AG04450 (cell line): ENCODE results near the gene ZBTB20. TPM values are rescaled to one million over a fixed set of nuclear protein-coding genes. Genes with fewer than 3 reads are reported as not detected.

Experiments used
- CTCF ChIA-PET: fragments of 300-600, 350-600 bp; formaldehyde crosslinking; extraction: SDS; loops from one replicate; lab custom pipeline; 2022; ENCODE audit warnings: antibody characterized with exemption, inconsistent platforms; lab: Charles Lee
- POLR2A ChIA-PET: fragments of 350-600 bp; formaldehyde crosslinking; extraction: SDS; loops from one replicate; lab custom pipeline; 2021; ENCODE audit warnings: antibody characterized with exemption, inconsistent platforms; lab: Yijun Ruan, JAX
- DNase-seq: peaks from one replicate; pipeline ENCODE4 v3.0.0-alpha.2; 2011; ENCODE audit warnings: low read depth, low spot score
- H3K27ac ChIP-seq: one replicate; pipeline ENCODE4 v1.5.1; 2012; ENCODE audit warnings: low read depth, low read length, control low read depth
- H3K27me3 ChIP-seq: one replicate; pipeline ENCODE4 v1.6.0; 2012; ENCODE audit warnings: low read length; ENCODE audit not compliant: control insufficient read depth, insufficient read depth
- H3K4me3 ChIP-seq: 2 replicates; pipeline ENCODE4 v1.5.1; 2011; ENCODE audit warnings: mild to moderate bottlenecking, low read depth, low read length, control low read depth
- H3K9me3 ChIP-seq: 2 replicates; pipeline ENCODE4 v1.5.1; 2012; ENCODE audit warnings: low read length; ENCODE audit not compliant: control insufficient read depth, insufficient read depth
- CTCF ChIP-seq: IDR thresholded peaks from 2 replicates; pipeline ENCODE4 v1.5.1; 2011; ENCODE audit warnings: low read depth, low read length, control low read depth, inconsistent platforms
- polyA plus RNA-seq: library from polyadenylated mRNA; depleted of rRNA; stranded (reverse); fragments of >200 nt; gene quantifications from 2 replicates; pipeline ENCODE4 v1.2.3, GENCODE V29; 2011

The ZBTB20 gene
- polyA plus RNA-seq, 1 experiment: 3.0 TPM

GRCh38 chr3:114624571-114625181 is 522.4 kb downstream of the ZBTB20 start:
- Histone ChIP-seq H3K9me3 (no peaks in the 10 kb centered on the region), H3K27me3 (no peaks in the 10 kb centered on the region), H3K27ac (peak overlapping the region; percentile 99), H3K4me3 (peak overlapping the region; percentile 67)
- CTCF ChIA-PET: interaction anchor here (0.6 kb wide), 1 partner anchor 97 kb away, joined by 5 read pairs; no protein-coding TSS in a partner anchor
- DNase-seq: peak; percentile 92
- 0 out of 2 replicates have a peak, but pooled peaks have one; percentile 1 for TF ChIP-seq CTCF
- POLR2A ChIA-PET: interaction anchor here (1.7 kb wide), 1 partner anchor 16 kb away, joined by 12 read pairs; no protein-coding TSS in a partner anchor

GRCh38 chr3:114624047-114624445 is 523.0 kb downstream of the ZBTB20 start:
- peak overlapping the region; percentile 67 for H3K4me3 ChIP-seq
- no peaks in the 10 kb centered on the region for H3K27me3 ChIP-seq
- H3K27ac ChIP-seq: peak overlapping the region; percentile 99
- peak; percentile 41 for DNase-seq
- TF ChIP-seq CTCF: no peak
- no peaks in the 10 kb centered on the region for H3K9me3 ChIP-seq
- POLR2A ChIA-PET: interaction anchor here (0.7 to 1.7 kb wide), 3 partner anchors 15 to 540 kb away, joined by 3 to 12 read pairs (median 6); no protein-coding TSS in a partner anchor
- CTCF ChIA-PET: interaction anchor here (0.6 to 0.7 kb wide), 2 partner anchors 21 to 97 kb away, joined by 3 to 5 read pairs; no protein-coding TSS in a partner anchor

- ChIA-PET CTCF (interaction anchor here (0.7 kb wide), 1 partner anchor 21 kb away, joined by 3 read pairs; no protein-coding TSS in a partner anchor), POLR2A (interaction anchor here (0.7 kb wide), 3 partner anchors 15 to 540 kb away, joined by 3 to 6 read pairs (median 3); no protein-coding TSS in a partner anchor)
- peak overlapping the region; percentile 67 for H3K4me3 ChIP-seq
- no peak for DNase-seq
- no peak for TF ChIP-seq CTCF
- H3K27ac ChIP-seq: peak overlapping the region; percentile 99
- no peaks in the 10 kb centered on the region for H3K27me3 ChIP-seq
- H3K9me3 ChIP-seq: no peaks in the 10 kb centered on the region
Observed at GRCh38 chr3:114623420-114624046, 523.6 kb downstream of the ZBTB20 start.

- H3K27ac ChIP-seq: no peak overlapping the region
- no peaks in the 10 kb centered on the region for H3K27me3 ChIP-seq
- POLR2A ChIA-PET: no interaction called here
- no peaks in the 10 kb centered on the region for H3K9me3 ChIP-seq
- no peak overlapping the region for H3K4me3 ChIP-seq
- DNase-seq: no peak
- no peak for TF ChIP-seq CTCF
- CTCF ChIA-PET: interaction anchor here (0.6 to 1.4 kb wide), 3 partner anchors 95 to 238 kb away, joined by 3 to 4 read pairs (median 3); no protein-coding TSS in a partner anchor
Observed at GRCh38 chr3:114622001-114622400, 525.1 kb downstream of the ZBTB20 start.

GRCh38 chr3:114619771-114620170 is 527.3 kb downstream of the ZBTB20 start:
- TF ChIP-seq CTCF: no peak
- no peak overlapping the region for H3K4me3 ChIP-seq
- H3K27me3 ChIP-seq: no peaks in the 10 kb centered on the region
- ChIA-PET POLR2A (no interaction called here), CTCF (no interaction called here)
- no peak for DNase-seq
- no peaks in the 10 kb centered on the region for H3K9me3 ChIP-seq
- no peak overlapping the region for H3K27ac ChIP-seq
